Kidney epithelial cell (primary cell): ENCODE measurements around the gene TIAM2. TPM values are rescaled to one million over a fixed set of nuclear protein-coding genes. Genes with fewer than 3 reads are reported as not detected.

Source experiments
- DNase-seq: peaks from one replicate; pipeline ENCODE4 v3.0.0-alpha.2; 2010; ENCODE audit warnings: low read depth
- H3K27me3 ChIP-seq: 2 replicates; pipeline ENCODE4 v1.6.0; 2011; ENCODE audit warnings: low read length; ENCODE audit not compliant: control insufficient read depth, insufficient read depth
- H3K36me3 ChIP-seq: 2 replicates; pipeline ENCODE4 v1.5.1; 2011; ENCODE audit warnings: low read length; ENCODE audit not compliant: control insufficient read depth, insufficient read depth
- H3K4me3 ChIP-seq: 2 replicates; pipeline ENCODE4 v1.5.1; 2011; ENCODE audit warnings: low read depth, mild to moderate bottlenecking, control low read depth, low read length
- total RNA-seq: library from RNA; depleted of rRNA; stranded (reverse); fragments of >200 nt; gene quantifications from 2 replicates; pipeline ENCODE4 v1.2.3, GENCODE V29; 2015
- TF ChIP-seq, protein P1 (sequence below): IDR thresholded peaks from 2 replicates; pipeline ENCODE4 v1.5.1; 2011; ENCODE audit warnings: mild to moderate bottlenecking, moderate library complexity, low read length, control low read depth, inconsistent platforms; ENCODE audit not compliant: insufficient read depth, poor library complexity, severe bottlenecking

TIAM2 gene
- total RNA-seq, 1 donor from 2014 or later, result 21.3 TPM

- DNase-seq, result peak; percentile 85
- H3K36me3 ChIP-seq, result no peaks in the 10 kb centered on the region
- H3K27me3 ChIP-seq, result no peaks in the 10 kb centered on the region
- TF ChIP-seq, protein P1, sequence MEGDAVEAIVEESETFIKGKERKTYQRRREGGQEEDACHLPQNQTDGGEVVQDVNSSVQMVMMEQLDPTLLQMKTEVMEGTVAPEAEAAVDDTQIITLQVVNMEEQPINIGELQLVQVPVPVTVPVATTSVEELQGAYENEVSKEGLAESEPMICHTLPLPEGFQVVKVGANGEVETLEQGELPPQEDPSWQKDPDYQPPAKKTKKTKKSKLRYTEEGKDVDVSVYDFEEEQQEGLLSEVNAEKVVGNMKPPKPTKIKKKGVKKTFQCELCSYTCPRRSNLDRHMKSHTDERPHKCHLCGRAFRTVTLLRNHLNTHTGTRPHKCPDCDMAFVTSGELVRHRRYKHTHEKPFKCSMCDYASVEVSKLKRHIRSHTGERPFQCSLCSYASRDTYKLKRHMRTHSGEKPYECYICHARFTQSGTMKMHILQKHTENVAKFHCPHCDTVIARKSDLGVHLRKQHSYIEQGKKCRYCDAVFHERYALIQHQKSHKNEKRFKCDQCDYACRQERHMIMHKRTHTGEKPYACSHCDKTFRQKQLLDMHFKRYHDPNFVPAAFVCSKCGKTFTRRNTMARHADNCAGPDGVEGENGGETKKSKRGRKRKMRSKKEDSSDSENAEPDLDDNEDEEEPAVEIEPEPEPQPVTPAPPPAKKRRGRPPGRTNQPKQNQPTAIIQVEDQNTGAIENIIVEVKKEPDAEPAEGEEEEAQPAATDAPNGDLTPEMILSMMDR, result no peak
- no peak overlapping the region for H3K4me3 ChIP-seq
Observed at GRCh38 chr6:155126727-155127439, 131.8 kb downstream of the TIAM2 start.

DNA sequence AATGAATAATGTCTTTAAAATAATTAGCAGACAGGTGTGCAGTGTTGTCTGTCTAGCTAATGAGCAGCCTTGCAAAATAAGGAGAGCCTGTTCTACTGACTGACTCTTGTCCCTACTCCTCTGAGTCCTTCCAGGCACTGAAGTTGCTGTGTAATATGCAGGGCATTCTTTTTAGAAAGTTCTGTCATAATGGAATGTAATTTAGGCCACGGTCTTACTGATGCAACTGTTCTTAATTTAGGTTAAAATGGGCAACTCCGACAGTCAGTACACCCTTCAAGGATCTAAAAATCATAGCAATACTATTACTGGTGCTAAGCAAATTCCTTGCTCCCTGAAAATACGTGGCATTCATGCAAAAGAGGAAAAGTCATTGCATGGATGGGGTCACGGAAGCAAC, 133.9 kb downstream of the TIAM2 start:
- H3K27me3 ChIP-seq, result no peaks in the 10 kb centered on the region
- DNase-seq, result no peak
- TF ChIP-seq, protein P1, result no peak

DNA sequence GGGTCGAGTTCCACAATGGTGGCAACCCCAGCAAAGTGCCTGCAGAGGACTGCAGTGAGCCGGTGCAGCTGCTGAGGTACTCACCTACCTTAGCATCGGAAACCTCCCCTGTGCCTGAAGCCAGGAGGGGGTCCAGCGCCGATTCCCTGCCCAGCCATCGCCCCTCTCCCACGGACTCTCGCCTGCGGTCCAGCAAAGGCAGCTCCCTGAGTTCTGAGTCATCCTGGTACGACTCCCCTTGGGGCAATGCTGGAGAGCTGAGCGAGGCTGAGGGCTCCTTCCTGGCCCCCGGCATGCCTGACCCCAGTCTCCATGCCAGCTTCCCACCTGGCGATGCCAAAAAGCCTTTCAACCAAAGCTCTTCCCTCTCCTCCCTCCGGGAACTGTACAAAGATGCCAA, 134.6 kb downstream of the TIAM2 start:
- Histone ChIP-seq H3K36me3 (no peaks in the 10 kb centered on the region), H3K4me3 (no peak overlapping the region), H3K27me3 (no peaks in the 10 kb centered on the region)
- no peak for DNase-seq
- TF ChIP-seq, protein P1, result no peak

More for the DNA sequence above, 133.9 kb downstream of the TIAM2 start:
- Histone ChIP-seq H3K36me3 (no peaks in the 10 kb centered on the region), H3K4me3 (no peak overlapping the region)

DNA sequence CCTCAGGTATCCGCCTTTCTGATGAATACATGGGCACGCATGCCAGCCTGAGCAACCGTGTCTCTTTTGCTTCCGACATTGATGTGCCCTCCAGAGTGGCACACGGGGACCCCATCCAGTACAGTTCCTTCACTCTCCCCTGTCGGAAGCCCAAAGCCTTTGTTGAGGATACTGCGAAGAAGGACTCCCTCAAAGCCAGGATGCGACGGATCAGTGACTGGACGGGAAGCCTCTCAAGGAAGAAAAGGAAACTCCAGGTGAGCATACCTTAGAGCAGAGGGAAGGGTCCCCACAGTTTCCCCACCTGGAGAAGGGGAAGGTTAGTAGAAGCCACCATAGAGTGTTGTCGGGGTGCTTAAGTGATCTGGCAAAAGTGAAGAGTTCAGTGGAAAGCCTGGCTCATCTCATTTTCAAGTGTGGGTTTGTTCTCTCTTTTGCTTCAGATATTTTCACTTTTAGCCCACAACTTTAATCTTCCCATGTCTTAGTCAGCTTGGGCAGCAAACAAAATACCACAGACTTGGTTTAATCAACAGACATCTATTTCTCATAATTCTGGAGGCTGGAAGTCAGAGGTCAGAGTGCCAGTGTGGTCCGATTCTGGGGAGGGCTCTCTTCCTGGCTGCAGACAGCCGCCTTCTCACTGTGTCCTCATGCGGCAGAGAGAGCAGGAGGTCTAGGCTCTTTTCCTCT, 135.2 kb downstream of the TIAM2 start:
- no peak for DNase-seq
- TF ChIP-seq, protein P1, result no peak

GRCh38 chr6:155132617-155133016, 137.5 kb downstream of the TIAM2 start:
- no peak for DNase-seq
- TF ChIP-seq, protein P1, result no peak

More for the DNA sequence above, 135.2 kb downstream of the TIAM2 start:
- Histone ChIP-seq H3K27me3 (no peaks in the 10 kb centered on the region), H3K4me3 (no peak overlapping the region), H3K36me3 (no peaks in the 10 kb centered on the region)

More at GRCh38 chr6:155132617-155133016, 137.5 kb downstream of the TIAM2 start:
- Histone ChIP-seq H3K27me3 (no peaks in the 10 kb centered on the region), H3K4me3 (no peak overlapping the region), H3K36me3 (no peaks in the 10 kb centered on the region)
